T-helper 17 cell (primary cell): Measurements from ENCODE around the gene ALG14. TPM values are rescaled to one million over a fixed set of nuclear protein-coding genes. Genes with fewer than 3 reads are reported as not detected.
"Not testable (repeated sequence)": the region's sequence is repeated elsewhere in the genome, so short reads cannot be mapped to it uniquely, and the experiment has no call there.

Experiments
- ATAC-seq: fragments of 150-1000 bp; cut with Tn5 transposase; 2 replicates; pipeline ENCODE4 v1.10.0; 2021; ENCODE audit warnings: mild to moderate bottlenecking, moderate library complexity
- DNase-seq, 3 donors: peaks; one replicate each; pipeline versions ENCODE4 v3.0.0 to v3.0.0-alpha.2; 2020 to 2021
- H3K9me3 ChIP-seq: one replicate; pipeline ENCODE4 v1.7.0; 2013; ENCODE audit warnings: low read length, mild to moderate bottlenecking; ENCODE audit not compliant: control insufficient read depth, poor library complexity, severe bottlenecking
- H3K27ac Mint-ChIP-seq: one replicate; pipeline ENCODE4 v1.8.0; 2022; ENCODE audit warnings: mild to moderate bottlenecking, moderate library complexity, mixed read lengths
- H3K27me3 Mint-ChIP-seq: one replicate; pipeline ENCODE4 v1.8.0; 2022; ENCODE audit warnings: mixed read lengths
- H3K36me3 Mint-ChIP-seq: one replicate; pipeline ENCODE4 v1.8.0; 2022; ENCODE audit warnings: low read depth, mixed read lengths
- H3K4me1 Mint-ChIP-seq: one replicate; pipeline ENCODE4 v1.8.0; 2022; ENCODE audit warnings: mild to moderate bottlenecking, mixed read lengths
- H3K4me3 Mint-ChIP-seq: one replicate; pipeline ENCODE4 v1.8.0; 2022; ENCODE audit warnings: mild to moderate bottlenecking, moderate library complexity, mixed read lengths
- total RNA-seq, 4 donors: library from RNA in 2 of 4; stranded (reverse) in 2 of 4; gene quantifications; one replicate each; pipeline ENCODE4 v1.2.3 and lab custom pipeline; 2022 to 2026

ALG14 gene
- total RNA-seq, 2 donors from 2014 or later, result 1.5 to 1.8 TPM

DNA sequence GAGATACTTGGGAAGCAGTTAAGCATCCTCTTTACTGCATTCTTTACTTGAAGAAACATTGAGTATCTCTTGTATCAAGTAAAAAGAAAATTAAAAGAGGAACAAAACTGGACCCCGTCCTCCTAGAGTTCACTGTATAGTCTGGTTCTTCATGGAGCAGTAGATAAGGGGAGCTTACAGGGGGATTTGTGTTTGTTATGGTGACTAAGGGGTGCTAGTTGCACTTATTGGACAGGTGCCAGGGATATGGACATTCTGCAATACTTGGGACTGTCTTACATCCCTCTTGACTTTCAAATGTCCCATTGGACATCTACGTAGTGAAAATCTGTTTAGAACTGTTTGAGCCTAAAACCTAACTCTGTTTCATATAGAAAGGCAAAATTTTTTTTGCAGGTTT lies 67.2 kb downstream of the ALG14 start:
- Mint-ChIP-seq H3K27me3 (no peaks in the 10 kb centered on the region), H3K4me1 (peaks cover 4% of the 10 kb centered on the region), H3K4me3 (no peak overlapping the region), H3K27ac (no peak overlapping the region), H3K36me3 (peaks cover 4% of the 10 kb centered on the region)
- H3K9me3 ChIP-seq, result no peaks in the 10 kb centered on the region
- ATAC-seq (no peak), DNase-seq (no peak)

DNA sequence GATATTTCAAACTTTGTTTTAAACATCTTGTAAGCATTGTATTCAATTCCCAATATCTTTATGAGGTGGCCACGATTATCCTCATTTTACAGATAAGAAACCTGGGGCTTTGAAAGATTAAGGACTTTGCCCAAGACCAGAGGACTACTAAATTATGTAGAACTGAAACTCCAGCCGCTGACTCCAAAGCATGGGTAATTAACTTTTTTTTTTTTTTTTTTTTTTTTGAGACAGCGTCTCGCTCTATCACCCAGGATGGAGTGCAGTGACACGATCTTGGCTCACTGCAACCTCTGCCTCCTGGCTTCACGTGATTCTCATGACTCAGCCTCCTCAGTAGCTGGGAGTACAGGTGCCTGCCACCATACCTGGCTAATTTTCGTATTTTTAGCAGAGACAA lies 68.7 kb downstream of the ALG14 start:
- no peak overlapping the region for H3K27ac Mint-ChIP-seq
- H3K9me3 ChIP-seq, result no peaks in the 10 kb centered on the region
- no peak overlapping the region for H3K4me3 Mint-ChIP-seq
- H3K27me3 Mint-ChIP-seq, result no peaks in the 10 kb centered on the region
- H3K4me1 Mint-ChIP-seq, result peaks cover 4% of the 10 kb centered on the region
- ATAC-seq (no peak), DNase-seq (no peak)
- no peaks in the 10 kb centered on the region for H3K36me3 Mint-ChIP-seq

DNA sequence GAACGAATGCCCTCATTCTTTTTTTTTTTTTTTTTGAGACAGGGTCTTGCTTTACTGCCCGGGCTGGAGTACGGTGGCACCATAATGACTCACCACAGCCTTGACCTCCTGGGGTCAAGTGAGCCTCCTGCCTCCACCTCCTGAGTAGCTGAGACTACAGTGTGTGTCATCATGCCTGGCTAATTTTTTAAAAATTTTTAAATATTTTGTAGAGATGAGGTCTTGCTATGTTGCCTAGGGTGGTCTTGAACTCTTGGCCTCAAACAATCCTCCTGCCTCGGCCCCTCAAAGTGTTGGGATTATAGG lies 69.4 kb downstream of the ALG14 start:
- H3K36me3 Mint-ChIP-seq, result no peaks in the 10 kb centered on the region
- peaks cover 4% of the 10 kb centered on the region for H3K4me1 Mint-ChIP-seq
- H3K27me3 Mint-ChIP-seq, result no peaks in the 10 kb centered on the region
- no peak overlapping the region for H3K4me3 Mint-ChIP-seq
- DNase-seq (no peak), ATAC-seq (no peak)
- no peaks in the 10 kb centered on the region for H3K9me3 ChIP-seq
- no peak overlapping the region for H3K27ac Mint-ChIP-seq

DNA sequence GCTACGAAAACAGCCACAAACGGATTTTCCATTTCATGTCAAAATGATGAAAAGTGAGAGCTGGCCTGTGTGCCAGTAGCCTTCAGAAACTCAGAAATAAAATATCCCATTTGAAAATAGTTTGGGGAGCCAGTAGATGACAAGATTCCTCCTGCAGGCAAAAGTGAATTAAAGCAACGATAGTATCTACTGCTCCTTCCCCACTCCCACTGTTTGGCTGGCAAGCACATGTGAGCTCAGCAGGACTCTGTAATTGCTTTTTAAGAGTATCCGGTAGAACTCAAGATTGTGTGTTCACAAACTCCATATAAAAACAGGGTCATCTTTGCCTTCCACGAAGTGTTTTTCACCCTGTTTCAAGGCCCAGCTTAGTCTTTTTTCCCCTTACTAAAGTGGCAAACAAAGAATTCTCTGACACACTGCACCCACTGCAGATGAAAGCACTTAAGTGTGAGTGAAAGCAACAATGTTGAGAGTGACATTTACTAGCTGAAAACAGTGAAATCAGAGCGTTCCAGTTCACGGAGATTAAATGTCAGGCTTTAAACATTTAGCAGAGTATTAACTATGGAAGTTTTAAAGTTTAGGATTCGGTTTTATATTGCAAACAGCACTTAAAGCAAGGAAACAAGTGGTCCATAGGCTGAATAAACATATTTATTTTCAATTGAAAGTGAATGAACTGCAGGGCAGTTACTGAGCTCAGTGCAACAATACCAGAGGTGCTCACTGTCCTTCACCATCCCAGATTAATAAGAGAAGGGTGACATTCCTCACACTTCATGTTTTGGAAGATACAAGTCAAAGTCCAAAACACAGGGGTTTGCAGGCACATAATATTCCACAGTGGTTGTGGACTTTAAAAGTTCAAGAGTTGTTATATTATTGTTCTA lies 70.0 kb downstream of the ALG14 start:
- ATAC-seq, result no peak
- H3K4me3 Mint-ChIP-seq, result no peak overlapping the region
- H3K4me1 Mint-ChIP-seq, result peaks cover 4% of the 10 kb centered on the region
- DNase-seq, result no peak
- H3K27me3 Mint-ChIP-seq, result no peaks in the 10 kb centered on the region
- H3K36me3 Mint-ChIP-seq, result no peaks in the 10 kb centered on the region
- H3K27ac Mint-ChIP-seq, result no peak overlapping the region
- H3K9me3 ChIP-seq, result no peaks in the 10 kb centered on the region

DNA sequence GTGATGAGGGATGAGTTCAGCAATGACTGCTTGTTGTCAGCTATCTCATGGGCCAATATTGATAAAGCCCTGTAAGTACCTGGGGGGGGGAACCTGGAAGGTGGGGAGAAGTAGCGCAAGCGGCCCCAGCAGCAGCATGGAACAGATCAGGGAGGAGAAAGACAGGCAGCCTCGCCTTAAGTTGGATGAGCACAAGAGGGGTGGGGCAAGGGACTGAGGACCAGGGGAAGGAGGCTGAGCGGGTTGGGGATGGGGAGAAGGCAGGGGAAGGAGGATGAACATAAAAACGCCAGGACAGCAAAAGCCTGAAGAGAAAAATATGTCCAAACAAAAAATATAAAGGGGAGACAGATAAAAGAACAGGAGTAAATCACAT lies 70.6 kb downstream of the ALG14 start:
- Mint-ChIP-seq H3K4me1 (peaks cover 4% of the 10 kb centered on the region), H3K27me3 (no peaks in the 10 kb centered on the region), H3K4me3 (no peak overlapping the region), H3K27ac (no peak overlapping the region), H3K36me3 (no peaks in the 10 kb centered on the region)
- no peak for ATAC-seq
- DNase-seq, result no peak
- no peaks in the 10 kb centered on the region for H3K9me3 ChIP-seq

DNA sequence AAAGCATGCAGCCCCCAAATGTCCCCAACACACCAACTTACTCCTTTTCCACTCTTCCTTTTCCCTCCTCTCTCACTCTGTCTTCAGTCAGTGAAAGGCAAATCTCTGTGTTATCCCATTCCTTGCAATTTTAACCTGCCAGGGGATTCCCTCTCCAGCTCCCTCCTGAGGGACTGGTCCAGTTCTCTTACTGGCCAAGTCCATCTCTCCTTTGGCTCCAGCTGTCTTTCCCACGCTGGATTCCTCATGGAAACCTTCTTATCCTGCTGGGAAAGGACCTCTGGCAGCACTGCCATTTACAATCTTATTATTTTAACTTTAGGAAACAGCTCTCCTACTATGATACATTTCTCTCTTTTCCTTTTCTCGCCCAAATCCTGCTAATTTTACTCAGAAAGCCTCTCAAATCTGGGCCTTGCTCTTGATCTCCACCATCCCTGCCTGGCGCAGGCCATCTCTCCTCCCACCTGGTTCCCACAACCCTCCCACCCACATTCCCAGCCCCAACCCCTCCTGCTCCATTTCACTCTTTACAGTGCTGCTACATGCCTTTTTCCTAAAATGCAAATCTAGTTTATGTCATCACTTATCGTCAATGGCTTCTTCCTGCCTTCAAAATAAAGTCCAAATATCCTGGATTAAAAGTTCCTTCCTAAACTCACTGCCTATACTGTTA lies 73.2 kb downstream of the ALG14 start:
- Mint-ChIP-seq H3K27ac (no peak overlapping the region), H3K4me3 (no peak overlapping the region), H3K4me1 (peaks cover 4% of the 10 kb centered on the region), H3K27me3 (no peaks in the 10 kb centered on the region), H3K36me3 (no peaks in the 10 kb centered on the region)
- ATAC-seq (no peak), DNase-seq (no peak)
- no peaks in the 10 kb centered on the region for H3K9me3 ChIP-seq

DNA sequence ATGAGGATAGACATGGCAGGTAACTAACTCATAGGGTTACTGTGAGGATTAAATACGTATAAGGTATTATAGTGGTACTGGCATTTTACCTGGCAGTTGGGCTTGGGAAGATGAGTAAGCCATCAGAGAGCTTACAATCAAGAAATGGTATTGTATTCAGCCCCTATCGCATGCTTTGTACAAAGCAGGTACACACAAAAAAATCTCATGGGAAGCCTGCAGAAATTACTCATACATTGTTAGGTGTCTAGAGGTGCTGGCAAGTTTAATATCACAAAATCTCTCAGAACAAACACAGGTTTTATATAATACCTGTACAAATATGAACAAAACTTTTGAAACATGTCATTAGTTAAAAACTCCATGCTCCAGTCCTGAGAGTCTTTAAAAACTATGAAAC lies 74.0 kb downstream of the ALG14 start:
- Mint-ChIP-seq H3K36me3 (no peaks in the 10 kb centered on the region), H3K27ac (no peak overlapping the region), H3K4me3 (no peak overlapping the region), H3K4me1 (peaks cover 6% of the 10 kb centered on the region), H3K27me3 (no peaks in the 10 kb centered on the region)
- H3K9me3 ChIP-seq, result no peaks in the 10 kb centered on the region
- DNase-seq (no peak), ATAC-seq (no peak)

DNA sequence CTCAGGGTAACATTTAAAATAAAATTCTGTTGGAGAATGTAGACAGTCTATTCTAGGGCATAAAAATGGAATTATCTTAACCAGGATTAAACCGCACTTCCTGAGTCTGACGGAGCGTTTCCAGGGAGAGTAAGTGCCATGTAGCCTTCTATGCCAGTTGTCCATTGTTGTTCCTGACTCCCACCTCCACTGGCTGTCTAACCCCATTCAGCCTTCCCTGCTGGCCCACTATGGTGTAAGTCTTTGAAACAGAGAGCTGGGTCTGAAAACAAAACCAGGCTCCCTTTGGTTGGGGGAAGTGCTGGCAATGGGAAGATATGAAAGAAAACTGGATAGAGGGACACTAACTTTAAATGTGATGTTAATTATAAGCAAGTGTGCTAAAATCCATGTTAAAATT lies 74.6 kb downstream of the ALG14 start:
- Mint-ChIP-seq H3K36me3 (no peaks in the 10 kb centered on the region), H3K4me1 (peaks cover 6% of the 10 kb centered on the region), H3K27ac (no peak overlapping the region), H3K27me3 (no peaks in the 10 kb centered on the region), H3K4me3 (no peak overlapping the region)
- DNase-seq, result no peak
- ATAC-seq, result no peak
- H3K9me3 ChIP-seq, result no peaks in the 10 kb centered on the region

DNA sequence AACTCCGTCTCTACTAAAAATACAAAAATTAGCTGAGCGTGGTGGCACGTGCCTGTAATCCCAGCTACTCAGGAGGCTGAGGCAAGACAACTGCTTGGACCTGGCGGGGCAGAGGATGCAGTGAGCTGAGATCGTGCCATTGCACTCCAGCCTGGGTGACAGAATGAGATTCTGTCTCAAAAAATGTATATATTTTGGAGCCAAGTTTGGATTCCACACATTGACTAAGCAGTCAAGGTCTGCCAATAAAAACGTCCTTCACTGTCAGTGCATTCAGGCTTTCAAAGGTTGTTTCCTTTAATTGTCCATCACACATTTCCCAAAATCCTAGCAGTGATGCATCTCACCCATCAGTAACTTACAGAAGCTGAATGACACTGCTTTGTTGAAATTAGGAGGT lies 77.2 kb downstream of the ALG14 start:
- H3K36me3 Mint-ChIP-seq, H3K27me3 Mint-ChIP-seq, H3K4me3 Mint-ChIP-seq, H3K27ac Mint-ChIP-seq, H3K9me3 ChIP-seq, ATAC-seq, DNase-seq, H3K4me1 Mint-ChIP-seq: not testable (repeated sequence)

DNA sequence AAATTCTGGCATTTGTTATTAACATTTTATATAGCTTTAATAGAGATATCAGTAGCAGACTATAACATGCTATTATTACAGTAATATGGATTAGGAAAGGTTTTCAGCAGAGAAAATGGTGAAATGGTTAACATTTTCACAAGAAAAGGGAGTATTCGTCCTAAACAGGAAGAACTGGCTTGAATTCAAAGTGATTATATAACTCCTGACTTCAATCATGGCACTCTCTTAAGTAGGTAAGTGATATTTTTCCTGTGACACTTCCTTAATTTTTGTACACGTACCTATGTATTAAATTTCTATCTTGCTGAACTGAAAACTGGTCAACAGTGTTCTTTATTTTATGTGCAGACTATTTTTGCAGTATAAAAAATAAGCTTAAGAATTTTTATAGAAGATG lies 77.9 kb downstream of the ALG14 start:
- no peak overlapping the region for H3K4me3 Mint-ChIP-seq
- H3K27me3 Mint-ChIP-seq, result no peaks in the 10 kb centered on the region
- peaks cover 7% of the 10 kb centered on the region for H3K36me3 Mint-ChIP-seq
- no peak for ATAC-seq
- no peak for DNase-seq
- H3K27ac Mint-ChIP-seq, result no peak overlapping the region
- H3K4me1 Mint-ChIP-seq, result peaks cover 5% of the 10 kb centered on the region
- H3K9me3 ChIP-seq, result no peaks in the 10 kb centered on the region

DNA sequence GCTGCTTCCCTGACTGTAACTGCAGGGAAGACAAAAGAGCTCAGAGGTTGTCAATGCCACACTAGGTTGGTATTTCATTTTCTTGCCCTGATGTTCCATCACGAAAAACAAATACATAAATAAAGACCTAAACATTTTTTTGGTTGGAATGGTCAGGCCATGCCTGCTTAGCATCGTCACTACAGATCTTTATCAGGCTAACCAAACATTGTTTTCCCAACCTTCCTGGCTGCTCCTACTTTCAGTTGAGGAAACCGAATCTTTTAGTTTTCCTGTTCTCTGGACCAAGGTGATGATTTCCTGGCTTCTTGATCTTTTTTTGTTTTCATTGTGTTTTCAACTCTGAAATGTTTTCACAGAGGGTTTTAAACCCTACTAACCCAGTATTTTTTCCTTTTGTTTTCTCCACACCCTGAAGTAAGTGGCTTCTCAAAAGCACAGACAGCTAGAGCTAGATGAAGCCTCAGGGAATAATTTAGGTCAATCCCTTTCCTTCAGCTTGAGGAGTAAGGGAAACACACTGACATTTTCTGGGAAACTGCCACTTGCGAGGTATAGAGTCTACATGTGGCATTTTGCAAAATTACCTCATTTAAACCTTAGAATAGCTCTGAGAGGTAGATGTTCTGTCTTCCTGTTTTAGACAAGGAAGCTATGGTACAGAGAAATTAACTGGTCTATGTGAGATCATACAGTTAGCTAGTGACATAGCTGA lies 78.7 kb downstream of the ALG14 start:
- no peak overlapping the region for H3K4me3 Mint-ChIP-seq
- ATAC-seq, result no peak
- no peak for DNase-seq
- no peak overlapping the region for H3K27ac Mint-ChIP-seq
- no peaks in the 10 kb centered on the region for H3K27me3 Mint-ChIP-seq
- peaks cover 7% of the 10 kb centered on the region for H3K36me3 Mint-ChIP-seq
- H3K9me3 ChIP-seq, result no peaks in the 10 kb centered on the region
- H3K4me1 Mint-ChIP-seq, result peaks cover 5% of the 10 kb centered on the region

DNA sequence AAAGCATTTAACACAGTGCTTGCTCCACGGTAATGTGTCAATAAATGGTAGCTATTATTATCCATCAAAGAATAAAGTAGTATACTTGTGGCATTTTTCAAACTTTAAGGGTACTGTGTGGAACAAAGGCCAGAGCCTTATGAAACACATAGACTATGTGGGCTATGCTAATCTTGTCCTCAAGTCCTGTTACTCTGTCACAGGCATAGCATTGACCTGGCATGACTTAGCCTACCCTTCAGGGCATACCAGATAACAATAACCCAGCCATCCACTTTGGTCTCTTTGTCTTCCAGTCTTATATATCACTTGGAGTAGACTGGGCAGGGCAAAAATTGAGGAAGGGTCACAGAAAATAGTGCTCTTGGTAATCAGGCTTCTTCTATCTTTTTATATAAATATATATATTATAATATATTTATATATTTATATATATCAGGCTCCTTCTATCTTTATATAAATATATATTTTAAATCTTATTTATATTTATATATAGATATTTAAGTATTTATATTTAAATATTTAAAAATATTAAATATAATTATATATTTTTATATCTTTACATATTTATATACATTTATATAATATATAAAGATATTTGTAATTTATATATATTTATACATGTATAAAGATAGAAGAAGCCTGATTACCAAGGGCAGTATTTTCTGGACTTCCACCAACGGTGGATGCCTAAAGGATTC lies 79.7 kb downstream of the ALG14 start:
- no peak overlapping the region for H3K4me3 Mint-ChIP-seq
- H3K36me3 Mint-ChIP-seq, result peaks cover 7% of the 10 kb centered on the region
- H3K9me3 ChIP-seq, result no peaks in the 10 kb centered on the region
- no peaks in the 10 kb centered on the region for H3K27me3 Mint-ChIP-seq
- DNase-seq (no peak), ATAC-seq (no peak)
- no peak overlapping the region for H3K27ac Mint-ChIP-seq
- peaks cover 8% of the 10 kb centered on the region for H3K4me1 Mint-ChIP-seq

DNA sequence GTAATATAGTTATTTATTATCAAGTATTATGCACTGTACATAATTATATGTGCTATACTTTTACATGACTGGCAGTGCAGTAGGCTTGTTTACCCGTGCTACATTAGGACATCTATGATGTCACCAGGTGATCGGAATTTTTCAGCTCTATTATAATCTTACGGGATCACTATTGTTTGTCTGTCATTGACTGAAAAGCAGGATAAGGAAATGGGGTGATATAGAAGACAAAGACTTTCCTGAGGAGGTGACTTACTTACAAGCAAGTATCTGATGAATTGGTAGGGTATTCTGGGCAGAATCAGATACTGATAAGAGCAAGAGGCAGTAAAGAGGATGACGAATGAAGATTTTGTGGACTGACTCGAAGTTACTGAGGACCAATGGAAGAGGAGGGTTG lies 80.6 kb downstream of the ALG14 start:
- Mint-ChIP-seq H3K36me3 (peaks cover 7% of the 10 kb centered on the region), H3K4me1 (peaks cover 8% of the 10 kb centered on the region), H3K27ac (no peak overlapping the region), H3K27me3 (no peaks in the 10 kb centered on the region), H3K4me3 (no peak overlapping the region)
- DNase-seq (no peak), ATAC-seq (no peak)
- no peaks in the 10 kb centered on the region for H3K9me3 ChIP-seq
